HG03066 (cell line): ENCODE data around the gene TSKU.
"Not testable (repeated sequence)": the region's sequence is repeated elsewhere in the genome, so short reads cannot be mapped to it uniquely, and the experiment has no call there.

Source experiments
- ATAC-seq: cut with Tn5 transposase; IDR thresholded peaks from one replicate; pipeline ENCODE4 v1.9.1; 2021; ENCODE audit warnings: low read depth; ENCODE audit not compliant: unreplicated experiment

TSKU gene, protein sequence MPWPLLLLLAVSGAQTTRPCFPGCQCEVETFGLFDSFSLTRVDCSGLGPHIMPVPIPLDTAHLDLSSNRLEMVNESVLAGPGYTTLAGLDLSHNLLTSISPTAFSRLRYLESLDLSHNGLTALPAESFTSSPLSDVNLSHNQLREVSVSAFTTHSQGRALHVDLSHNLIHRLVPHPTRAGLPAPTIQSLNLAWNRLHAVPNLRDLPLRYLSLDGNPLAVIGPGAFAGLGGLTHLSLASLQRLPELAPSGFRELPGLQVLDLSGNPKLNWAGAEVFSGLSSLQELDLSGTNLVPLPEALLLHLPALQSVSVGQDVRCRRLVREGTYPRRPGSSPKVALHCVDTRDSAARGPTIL

DNA sequence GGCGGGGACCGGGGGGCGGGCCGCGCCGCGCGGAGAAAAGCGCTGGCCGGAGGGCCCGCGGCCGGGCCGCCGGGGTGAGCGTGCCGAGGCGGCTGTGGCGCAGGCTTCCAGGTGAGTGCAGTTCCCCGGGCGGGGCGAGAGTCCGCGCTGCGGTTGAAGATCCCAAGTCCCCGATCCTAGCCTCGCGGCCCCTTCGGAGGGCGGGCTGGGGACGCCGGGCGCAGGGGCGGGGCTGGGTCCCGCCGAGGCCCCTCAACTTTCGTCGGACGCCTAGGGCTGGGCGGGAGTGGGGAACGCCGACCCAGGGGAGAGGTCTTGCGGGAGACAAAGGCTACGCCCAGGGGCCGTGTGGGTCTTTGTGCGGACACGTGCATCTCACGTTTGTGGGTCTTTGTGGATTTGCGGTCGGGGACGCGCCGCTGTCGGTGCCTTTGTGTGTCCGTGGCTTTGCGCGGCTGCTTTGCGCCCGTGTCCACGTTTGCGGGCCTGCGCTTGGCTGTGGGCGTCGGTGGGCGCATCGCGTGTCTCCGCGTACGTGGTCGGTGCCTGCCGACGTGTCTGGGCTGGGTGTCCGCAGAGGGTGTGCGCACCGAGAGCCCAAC lies at the start of gene TSKU:
Gene TSKU, plus strand, starts transcription at position 63 of the 602 bp plus-strand sequence. CDS start 12,261 bp downstream, outside the sequence.
- ATAC-seq: no peak

GRCh38 chr11:76733906-76734305 lies 49.2 kb upstream of the TSKU start:
- not testable (repeated sequence) for ATAC-seq

GRCh38 chr11:76734456-76735420 lies 48.4 kb upstream of the TSKU start:
- ATAC-seq: no peak

- no peak for ATAC-seq
Measured at GRCh38 chr11:76735841-76736240, 47.3 kb upstream of the TSKU start.

GRCh38 chr11:76736266-76736665 lies 46.9 kb upstream of the TSKU start:
- no peak for ATAC-seq

GRCh38 chr11:76736773-76737495 lies 46.2 kb upstream of the TSKU start:
- no peak for ATAC-seq

GRCh38 chr11:76738618-76739240 lies 44.4 kb upstream of the TSKU start:
- ATAC-seq: no peak

DNA sequence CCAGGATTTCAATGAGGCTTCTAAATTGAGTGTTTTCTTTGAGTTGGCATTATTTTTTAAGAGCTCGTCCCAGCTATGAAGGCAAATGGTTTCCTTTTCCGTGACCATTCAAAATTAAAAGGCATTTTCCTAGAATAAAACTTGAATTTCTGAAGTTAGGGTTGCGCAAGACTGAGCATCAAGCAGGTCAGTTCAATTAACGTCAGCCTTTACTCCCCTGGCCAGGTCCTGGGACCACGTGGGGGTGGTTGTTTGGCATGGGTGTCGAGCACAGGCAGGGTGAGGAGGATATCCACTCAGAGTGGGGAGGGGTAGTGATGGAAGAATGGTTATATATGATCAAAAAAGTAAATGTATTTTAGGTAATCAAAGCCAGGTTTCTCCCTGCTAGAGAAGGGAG lies 43.4 kb upstream of the TSKU start:
- no peak for ATAC-seq

- ATAC-seq: no peak
Measured at GRCh38 chr11:76740772-76741171, 42.4 kb upstream of the TSKU start.

GRCh38 chr11:76742902-76743301 lies 40.3 kb upstream of the TSKU start:
- ATAC-seq: no peak

DNA sequence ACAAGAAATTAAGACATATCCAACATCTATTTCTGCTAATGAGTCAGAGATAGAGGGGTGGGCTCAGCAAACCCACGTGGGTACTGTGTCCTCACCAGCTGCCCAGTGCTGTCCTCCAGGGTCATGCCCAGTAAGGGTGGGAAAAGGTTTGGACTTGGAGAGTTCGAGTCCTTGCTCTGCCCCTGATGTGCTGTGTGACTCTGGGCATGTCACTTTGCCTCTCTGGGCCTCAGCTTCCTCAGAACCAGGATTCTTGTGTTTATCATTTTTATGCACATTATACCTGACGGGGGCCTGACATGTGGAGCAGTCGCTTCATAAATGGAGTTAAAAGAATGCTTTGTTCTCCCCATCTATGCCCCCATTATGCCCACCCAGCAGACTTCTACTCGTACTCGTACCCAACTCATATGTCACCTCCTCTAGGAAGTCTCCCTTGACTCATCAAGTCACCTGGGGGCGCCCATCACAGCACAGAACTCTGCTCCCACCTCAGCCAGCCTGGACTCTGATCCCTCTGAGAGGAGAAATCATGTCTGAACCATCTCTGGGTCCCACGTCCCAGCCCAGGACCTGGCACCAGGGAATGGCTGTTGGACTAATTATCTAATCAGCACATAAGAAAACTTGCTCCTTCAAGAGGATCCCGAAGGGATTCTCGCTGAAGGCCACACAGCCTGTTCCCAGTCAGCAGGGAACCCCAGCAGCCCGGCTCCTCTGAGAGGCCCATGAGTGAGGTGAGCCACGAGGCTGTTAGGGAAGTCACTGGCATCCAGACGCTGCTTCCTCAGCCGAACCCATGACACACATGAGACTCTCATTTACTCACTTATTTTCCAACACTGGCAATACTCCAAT lies 38.7 kb upstream of the TSKU start:
- ATAC-seq: no peak

DNA sequence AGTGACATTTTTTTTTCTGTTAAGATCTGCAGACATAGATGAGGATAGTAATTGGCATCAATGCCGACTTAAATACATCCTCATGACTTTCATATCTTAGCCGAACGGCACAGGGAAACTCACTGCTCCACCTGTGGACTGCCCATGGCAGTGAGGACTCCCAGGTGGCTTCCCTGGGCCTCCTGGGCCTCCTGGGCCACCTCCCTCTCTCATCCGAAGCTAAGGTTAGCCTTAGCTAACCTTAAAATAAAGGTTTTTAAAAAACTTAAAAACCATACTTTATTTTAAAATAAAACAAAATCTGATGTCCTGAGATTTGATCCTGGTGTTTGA lies 38.1 kb upstream of the TSKU start:
- no peak for ATAC-seq

GRCh38 chr11:76745561-76746207 lies 37.5 kb upstream of the TSKU start:
- ATAC-seq: no peak

- ATAC-seq: no peak
Measured at GRCh38 chr11:76747153-76747914, 35.8 kb upstream of the TSKU start.

DNA sequence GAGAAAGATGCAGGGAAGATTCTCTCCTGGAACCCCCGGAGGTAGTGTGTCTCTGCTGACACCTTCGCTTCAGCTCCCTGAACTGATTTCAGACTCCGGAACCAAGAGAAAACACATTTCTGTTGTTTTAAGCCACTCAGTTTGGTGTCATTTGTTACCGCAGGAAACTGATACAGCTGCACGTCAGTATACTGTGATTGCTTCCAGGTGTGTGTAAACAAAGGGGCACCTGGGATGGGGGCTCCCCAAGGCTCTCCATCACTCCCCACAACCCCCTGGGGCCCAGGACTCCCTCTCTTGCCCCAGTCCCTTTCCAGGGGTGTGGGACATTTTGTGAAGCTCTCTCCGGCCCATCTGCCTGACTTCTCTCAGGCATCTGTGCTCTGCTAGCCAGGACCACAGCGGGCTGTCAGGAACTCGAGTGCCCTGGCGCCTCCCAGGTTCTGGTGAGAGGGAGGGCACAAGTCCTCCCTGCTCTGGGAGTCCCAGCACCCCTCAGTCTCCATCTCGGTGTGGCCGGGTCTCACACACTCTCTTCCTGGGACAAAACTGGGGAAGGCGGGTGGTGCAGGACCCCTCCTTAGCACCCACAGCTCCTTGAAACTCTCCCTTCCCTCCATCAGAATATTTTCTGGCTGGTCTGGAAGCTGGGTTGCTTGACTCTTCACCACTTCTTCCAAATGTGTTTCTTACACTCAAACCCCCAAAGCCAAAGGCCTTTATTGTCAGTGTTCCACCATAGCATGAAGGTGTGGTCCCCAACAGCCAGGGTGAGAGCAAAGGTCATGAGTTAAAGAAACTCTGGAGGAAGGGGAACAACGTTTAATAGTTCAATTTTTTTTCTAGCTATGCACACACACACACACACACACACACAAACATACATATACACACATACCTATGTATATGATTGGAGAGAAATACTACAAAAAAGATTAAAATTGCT lies 35.0 kb upstream of the TSKU start:
- ATAC-seq: no peak

GRCh38 chr11:76748948-76749347 lies 34.2 kb upstream of the TSKU start:
- ATAC-seq: no peak

GRCh38 chr11:76750067-76750466 lies 33.1 kb upstream of the TSKU start:
- ATAC-seq: no peak
